T-helper 2 cell treated with Interferon-gamma antibody and Interleukin-4, amounts not matched to agents 5 μg/mL and 100 μg/mL, for 36 hours (primary cell): ENCODE measurements around the gene TMC4.

Experiments
- DNase-seq: peaks from one replicate; pipeline ENCODE4 v3.0.0; 2021; ENCODE audit warnings: low spot score
- H3K27ac Mint-ChIP-seq: one replicate; pipeline ENCODE4 v1.8.0; 2021; ENCODE audit warnings: mild to moderate bottlenecking, mixed read lengths
- H3K27me3 Mint-ChIP-seq: one replicate; pipeline ENCODE4 v1.8.0; 2021; ENCODE audit warnings: low read depth, mixed read lengths
- H3K36me3 Mint-ChIP-seq: one replicate; pipeline ENCODE4 v1.8.0; 2021; ENCODE audit warnings: low read depth, mixed read lengths
- H3K4me1 Mint-ChIP-seq: one replicate; pipeline ENCODE4 v1.8.0; 2021; ENCODE audit warnings: low read depth, mixed read lengths
- H3K4me3 Mint-ChIP-seq: one replicate; pipeline ENCODE4 v1.8.0; 2022; ENCODE audit warnings: mild to moderate bottlenecking, moderate library complexity, mixed read lengths
- H3K9me3 Mint-ChIP-seq: one replicate; pipeline ENCODE4 v1.8.0; 2021; ENCODE audit warnings: mixed read lengths

TMC4 gene

GRCh38 chr19:54133312-54133956 lies 39.5 kb downstream of the TMC4 start:
- no peak for DNase-seq
- Mint-ChIP-seq H3K36me3 (peaks cover 4% of the 10 kb centered on the region), H3K4me1 (peaks cover 13% of the 10 kb centered on the region), H3K27me3 (no peaks in the 10 kb centered on the region), H3K4me3 (no peak overlapping the region), H3K9me3 (no peaks in the 10 kb centered on the region), H3K27ac (no peak overlapping the region)

DNA sequence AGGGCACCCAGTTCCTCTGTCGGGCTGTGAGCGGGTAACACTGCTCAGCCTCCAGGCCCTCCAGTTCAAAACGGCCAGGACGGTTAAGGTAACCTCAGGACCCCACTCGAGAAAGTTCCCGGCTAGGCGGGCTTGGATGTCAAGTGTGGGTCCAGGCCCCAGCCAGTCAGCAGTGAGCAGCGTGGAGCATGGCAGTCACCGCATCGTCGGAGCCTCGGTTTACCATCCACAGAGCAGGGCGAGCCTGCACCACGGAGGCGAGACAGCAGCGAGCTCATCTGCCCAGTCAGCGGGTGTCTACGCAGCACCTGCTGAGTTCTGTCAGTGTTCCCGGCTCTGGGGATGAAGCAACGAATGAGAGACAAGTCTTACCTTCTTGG lies 43.4 kb downstream of the TMC4 start:
- Mint-ChIP-seq H3K4me3 (no peak overlapping the region), H3K9me3 (no peaks in the 10 kb centered on the region), H3K27ac (no peak overlapping the region), H3K4me1 (peaks cover 5% of the 10 kb centered on the region), H3K36me3 (peaks cover 4% of the 10 kb centered on the region), H3K27me3 (no peaks in the 10 kb centered on the region)
- DNase-seq = no peak

GRCh38 chr19:54128796-54129616 lies 44.0 kb downstream of the TMC4 start:
- H3K27me3 Mint-ChIP-seq = no peaks in the 10 kb centered on the region
- H3K4me1 Mint-ChIP-seq = no peaks in the 10 kb centered on the region
- no peaks in the 10 kb centered on the region for H3K9me3 Mint-ChIP-seq
- H3K4me3 Mint-ChIP-seq = no peak overlapping the region
- peaks cover 4% of the 10 kb centered on the region for H3K36me3 Mint-ChIP-seq
- no peak overlapping the region for H3K27ac Mint-ChIP-seq
- DNase-seq = no peak

DNA sequence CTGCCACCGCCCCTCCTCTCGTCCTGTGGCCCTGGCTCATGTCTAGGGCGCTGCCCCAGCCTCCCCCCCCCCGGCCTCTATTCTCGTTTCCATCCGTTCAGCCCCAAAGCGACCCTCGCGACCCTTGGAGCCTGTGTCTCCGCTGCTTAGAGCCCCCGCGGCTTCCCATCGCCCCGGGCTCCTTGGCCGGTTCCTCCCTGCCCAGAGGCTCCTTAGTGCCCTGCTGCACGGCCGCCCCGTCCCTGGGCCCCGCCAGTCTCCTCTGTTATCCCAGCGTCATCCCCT lies 44.6 kb downstream of the TMC4 start:
- Mint-ChIP-seq H3K4me3 (no peak overlapping the region), H3K36me3 (peaks cover 6% of the 10 kb centered on the region), H3K27ac (no peak overlapping the region), H3K4me1 (no peaks in the 10 kb centered on the region), H3K9me3 (no peaks in the 10 kb centered on the region), H3K27me3 (no peaks in the 10 kb centered on the region)
- DNase-seq = no peak

- H3K9me3 Mint-ChIP-seq = no peaks in the 10 kb centered on the region
- H3K36me3 Mint-ChIP-seq = peaks cover 8% of the 10 kb centered on the region
- no peak overlapping the region for H3K27ac Mint-ChIP-seq
- H3K4me1 Mint-ChIP-seq = no peaks in the 10 kb centered on the region
- H3K27me3 Mint-ChIP-seq = no peaks in the 10 kb centered on the region
- DNase-seq = no peak
- no peak overlapping the region for H3K4me3 Mint-ChIP-seq
Measured at GRCh38 chr19:54127688-54128440, 45.1 kb downstream of the TMC4 start.

DNA sequence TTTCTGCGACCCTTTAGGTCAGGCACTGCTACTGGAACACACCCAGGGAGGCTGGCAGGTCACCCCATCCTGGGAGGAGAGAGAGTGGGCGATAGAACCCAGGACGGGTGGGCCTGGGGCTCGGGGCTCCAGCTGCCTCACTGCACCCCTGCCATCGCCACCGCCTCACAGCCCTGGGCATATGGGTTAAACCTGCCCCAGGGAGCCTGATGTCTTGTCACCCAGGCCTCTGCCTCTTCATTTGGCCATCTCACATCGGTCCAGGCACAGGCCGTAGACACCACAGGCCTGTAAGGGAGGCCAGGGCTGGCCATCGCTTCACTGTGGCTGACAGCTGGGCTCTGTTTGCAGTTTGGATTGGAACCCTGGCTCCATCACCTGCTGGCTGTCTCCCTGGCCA lies 47.2 kb downstream of the TMC4 start:
- no peak for DNase-seq
- Mint-ChIP-seq H3K27ac (no peak overlapping the region), H3K4me1 (no peaks in the 10 kb centered on the region), H3K4me3 (no peak overlapping the region), H3K27me3 (no peaks in the 10 kb centered on the region), H3K9me3 (no peaks in the 10 kb centered on the region), H3K36me3 (peaks cover 14% of the 10 kb centered on the region)

DNA sequence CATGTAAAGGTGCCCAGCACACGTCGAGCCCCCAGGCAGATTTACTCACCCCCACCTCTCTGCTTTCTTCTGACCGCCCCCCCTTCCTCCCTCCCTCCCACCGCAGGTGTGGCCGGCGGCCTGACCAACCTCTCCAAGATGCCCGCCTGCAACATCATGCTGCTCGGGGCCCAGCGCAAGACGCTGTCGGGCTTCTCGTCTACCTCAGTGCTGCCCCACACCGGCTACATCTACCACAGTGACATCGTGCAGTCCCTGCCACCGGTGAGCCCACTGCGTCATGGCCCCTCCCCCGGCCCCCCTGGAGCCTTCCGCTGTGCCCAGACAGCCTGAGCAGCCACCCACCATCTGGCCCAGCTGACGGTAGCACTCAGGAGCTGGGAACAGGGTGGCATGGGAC lies 48.6 kb downstream of the TMC4 start:
- Mint-ChIP-seq H3K9me3 (no peaks in the 10 kb centered on the region), H3K36me3 (peaks cover 22% of the 10 kb centered on the region), H3K4me1 (no peaks in the 10 kb centered on the region), H3K27ac (no peak overlapping the region), H3K4me3 (no peak overlapping the region), H3K27me3 (no peaks in the 10 kb centered on the region)
- no peak for DNase-seq

DNA sequence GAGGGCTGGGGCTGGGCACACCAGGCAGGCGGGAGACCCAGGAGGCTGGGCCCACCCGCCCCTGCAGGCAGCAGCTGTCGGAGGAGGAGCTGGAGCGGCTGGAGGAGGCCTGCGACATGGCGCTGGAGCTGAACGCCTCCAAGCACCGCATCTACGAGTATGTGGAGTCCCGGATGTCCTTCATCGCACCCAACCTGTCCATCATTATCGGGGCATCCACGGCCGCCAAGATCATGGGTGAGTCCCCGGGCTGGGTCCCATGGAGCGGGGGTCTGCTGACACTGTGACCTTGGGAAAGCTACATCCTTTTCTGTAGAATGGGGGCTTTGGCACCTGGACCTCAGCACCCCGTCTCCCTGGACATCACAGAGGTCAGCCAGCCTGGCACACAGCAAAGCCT lies 49.3 kb downstream of the TMC4 start:
- peaks cover 22% of the 10 kb centered on the region for H3K36me3 Mint-ChIP-seq
- no peak overlapping the region for H3K27ac Mint-ChIP-seq
- no peaks in the 10 kb centered on the region for H3K9me3 Mint-ChIP-seq
- no peaks in the 10 kb centered on the region for H3K4me1 Mint-ChIP-seq
- H3K27me3 Mint-ChIP-seq = no peaks in the 10 kb centered on the region
- DNase-seq = no peak
- no peak overlapping the region for H3K4me3 Mint-ChIP-seq

GRCh38 chr19:54121259-54121658 lies 51.7 kb downstream of the TMC4 start:
- Mint-ChIP-seq H3K27me3 (no peaks in the 10 kb centered on the region), H3K4me1 (peaks cover 5% of the 10 kb centered on the region), H3K9me3 (no peaks in the 10 kb centered on the region), H3K36me3 (peaks cover 26% of the 10 kb centered on the region), H3K4me3 (no peak overlapping the region), H3K27ac (no peak overlapping the region)
- DNase-seq = no peak

GRCh38 chr19:54115109-54116063 lies 57.6 kb downstream of the TMC4 start, which contains the start of the genes PRPF31 and TFPT:
TSS of gene PRPF31 (plus strand) at chr19:54115754. CDS start at chr19:54118279, 2,525 bp downstream.
TSS of gene TFPT (minus strand) at chr19:54115657. CDS start at chr19:54115269, 388 bp downstream.
- peak within 1 kb of the TSS; percentile 95 for H3K4me3 Mint-ChIP-seq
- peak within 1 kb of the TSS; percentile 93 for H3K27ac Mint-ChIP-seq
- H3K27me3 Mint-ChIP-seq = peaks cover 2% of the 10 kb centered on the region
- H3K36me3 Mint-ChIP-seq = peaks cover 36% of the 10 kb centered on the region
- peaks cover 24% of the 10 kb centered on the region for H3K4me1 Mint-ChIP-seq
- peak; percentile 96 for DNase-seq
- no peaks in the 10 kb centered on the region for H3K9me3 Mint-ChIP-seq

DNA sequence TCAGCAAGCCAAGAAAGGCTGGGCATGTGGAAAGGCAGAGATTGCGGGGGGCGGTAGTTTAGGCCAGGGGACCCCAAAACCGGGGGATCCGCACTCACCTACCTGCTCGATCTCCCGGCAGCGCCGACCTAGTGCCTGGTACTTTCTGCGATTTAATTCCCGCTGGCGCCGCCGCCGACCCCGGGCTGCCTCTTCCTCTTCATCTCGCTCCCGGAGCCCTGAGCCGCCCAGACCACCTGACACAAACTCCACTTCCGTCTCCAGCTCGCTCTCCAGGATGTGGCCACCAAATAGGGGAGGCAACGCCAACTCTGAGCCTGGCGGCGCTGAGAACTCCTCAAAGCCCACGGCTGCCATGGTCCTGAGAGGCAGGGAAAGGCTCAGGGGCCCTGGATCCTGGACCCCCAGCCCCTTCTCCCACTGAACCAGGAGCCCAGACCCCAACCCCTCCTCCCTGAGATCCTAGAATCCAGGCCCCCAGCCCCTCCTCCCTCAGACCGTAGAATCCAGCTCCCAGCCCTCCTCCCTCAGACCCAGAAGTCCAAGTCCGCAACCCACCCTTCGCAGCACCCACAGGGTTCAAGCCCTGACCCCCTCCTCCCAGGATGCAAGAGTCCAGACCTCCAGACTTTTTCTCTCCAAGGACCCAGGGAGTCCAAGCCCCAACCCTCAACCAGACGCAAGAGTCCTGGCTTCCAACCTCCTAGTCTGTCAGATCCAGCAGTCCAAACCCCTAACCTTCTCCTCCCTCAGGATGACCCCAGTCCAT lies 58.4 kb downstream of the TMC4 start:
- Mint-ChIP-seq H3K27ac (peak overlapping the region; percentile 93), H3K4me1 (peaks cover 24% of the 10 kb centered on the region), H3K27me3 (peaks cover 2% of the 10 kb centered on the region), H3K9me3 (no peaks in the 10 kb centered on the region), H3K4me3 (peak overlapping the region; percentile 95), H3K36me3 (peaks cover 32% of the 10 kb centered on the region)
- DNase-seq = peak; percentile 45
